Measurements from ENCODE around the gene CREB3L2. TPM values are rescaled to one million over a fixed set of nuclear protein-coding genes. Genes with fewer than 3 reads are reported as not detected.
"Not testable (repeated sequence)": the region's sequence is repeated elsewhere in the genome, so short reads cannot be mapped to it uniquely, and the experiment has no call there.

The CREB3L2 gene
- polyA plus RNA-seq (2012; ENCODE audit: missing spikeins) = 13.1 TPM

DNA sequence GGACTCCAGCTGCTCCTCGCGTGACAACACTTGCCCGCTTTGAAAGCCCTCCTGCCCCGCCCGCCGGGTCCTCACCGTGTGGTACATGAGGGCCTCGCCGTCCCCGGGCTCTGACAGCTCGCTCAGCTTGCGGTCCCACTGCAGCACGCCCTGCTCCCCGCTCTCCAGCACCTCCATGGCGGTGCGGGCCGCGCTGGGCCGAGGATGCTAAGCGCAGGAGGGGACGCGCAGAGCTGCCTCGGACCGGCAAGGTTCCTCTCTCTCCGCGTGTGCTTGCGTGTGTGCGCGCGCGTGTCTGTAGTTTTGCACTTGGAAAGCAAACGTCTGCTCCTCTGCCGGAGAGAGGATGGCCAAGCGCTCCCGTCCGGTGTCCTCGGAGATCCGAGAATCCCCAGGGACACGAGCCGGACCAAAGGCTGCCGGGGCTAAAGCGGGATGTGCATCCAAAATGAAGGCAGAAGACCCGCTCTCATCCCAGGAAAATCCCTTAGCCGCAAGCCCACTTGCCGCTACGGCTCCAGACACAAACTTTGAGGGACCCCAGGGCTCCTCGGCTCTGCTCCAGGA lies at the start of gene CREB3L2:
CREB3L2 (minus strand) TSS at position 558 of the 567 bp plus-strand sequence; CDS start at position 177, 381 bp downstream.
- no peak for DNase-seq (ENCODE audit: insufficient read length)
- no peak for FAIRE-seq
- TF ChIP-seq TAF1 (IDR thresholded peaks at IDR 0.05; ENCODE audit: borderline replicate concordance, low read depth, low read length) (0 out of 2 replicates have a peak, but pooled peaks have one; percentile 50), POLR2AphosphoS5 (IDR thresholded peaks at IDR 0.05; ENCODE audit: low read depth, low read length) (peak; percentile 67), POLR2A (IDR thresholded peaks at IDR 0.05; ENCODE audit: low read depth, low read length) (peak; percentile 57; the same call in 1 of the 2 replicates)

DNA sequence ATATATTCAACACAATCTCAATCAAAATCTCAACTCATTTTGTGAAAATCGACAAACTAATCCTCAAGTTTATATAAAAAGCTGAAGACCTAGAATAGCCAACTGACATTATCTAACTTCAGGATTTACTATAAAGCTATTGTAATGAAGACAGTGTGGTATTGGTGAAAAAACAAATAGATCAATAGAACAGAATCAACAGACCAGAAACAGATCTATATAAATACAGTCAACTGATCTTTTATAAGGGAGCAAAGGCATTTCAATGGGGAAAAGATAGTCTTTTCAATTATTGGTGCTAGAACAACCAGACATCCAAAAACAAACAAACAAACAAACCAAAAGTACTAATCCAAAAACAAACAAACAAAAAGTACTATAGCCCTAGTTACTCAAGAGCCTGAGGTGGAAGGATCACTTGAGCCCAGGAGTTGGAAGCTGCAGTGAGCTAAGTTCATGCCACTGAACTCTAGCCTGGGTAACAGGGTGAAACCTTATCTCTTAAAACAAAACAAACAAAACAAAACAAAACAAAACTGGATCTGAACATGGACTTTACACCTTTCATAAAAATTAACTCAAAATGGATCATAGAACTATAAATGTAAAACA lies 47.7 kb upstream of the CREB3L2 start:
- no peak for DNase-seq (ENCODE audit: insufficient read length)
- no peak for FAIRE-seq
- TF ChIP-seq POLR2A (IDR thresholded peaks at IDR 0.05; ENCODE audit: low read depth, low read length) (no peak), TAF1 (IDR thresholded peaks at IDR 0.05; ENCODE audit: borderline replicate concordance, low read depth, low read length) (no peak), POLR2AphosphoS5 (IDR thresholded peaks at IDR 0.05; ENCODE audit: low read depth, low read length) (no peak)

GRCh38 chr7:138047907-138048306 lies 46.0 kb upstream of the CREB3L2 start:
- TF ChIP-seq POLR2AphosphoS5 (IDR thresholded peaks at IDR 0.05; ENCODE audit: low read depth, low read length) (no peak), POLR2A (IDR thresholded peaks at IDR 0.05; ENCODE audit: low read depth, low read length) (no peak), TAF1 (IDR thresholded peaks at IDR 0.05; ENCODE audit: borderline replicate concordance, low read depth, low read length) (no peak)
- DNase-seq (ENCODE audit: insufficient read length) (no peak), FAIRE-seq (no peak)

DNA sequence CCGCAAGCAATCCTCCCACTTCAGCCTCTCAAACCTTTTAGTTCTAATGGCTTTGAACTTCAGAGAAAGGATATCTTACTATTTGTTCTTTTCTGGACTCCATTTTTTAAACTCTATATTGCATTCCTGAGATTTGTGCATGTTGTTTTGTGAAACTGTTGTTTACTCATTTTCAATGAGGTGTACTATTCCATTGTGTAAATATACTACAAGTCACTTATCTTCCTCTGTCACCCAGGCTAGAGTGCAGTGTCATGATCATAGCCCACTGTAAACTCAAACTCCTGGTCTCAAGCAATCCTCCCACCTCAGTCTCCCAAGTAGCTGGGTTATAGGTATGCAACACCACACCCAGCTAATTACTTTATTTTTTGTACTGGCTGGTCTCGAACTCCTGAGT lies 43.0 kb upstream of the CREB3L2 start:
- FAIRE-seq = no peak
- TF ChIP-seq TAF1 (IDR thresholded peaks at IDR 0.05; ENCODE audit: borderline replicate concordance, low read depth, low read length) (no peak), POLR2AphosphoS5 (IDR thresholded peaks at IDR 0.05; ENCODE audit: low read depth, low read length) (no peak), POLR2A (IDR thresholded peaks at IDR 0.05; ENCODE audit: low read depth, low read length) (no peak)
- DNase-seq (ENCODE audit: insufficient read length) = no peak

DNA sequence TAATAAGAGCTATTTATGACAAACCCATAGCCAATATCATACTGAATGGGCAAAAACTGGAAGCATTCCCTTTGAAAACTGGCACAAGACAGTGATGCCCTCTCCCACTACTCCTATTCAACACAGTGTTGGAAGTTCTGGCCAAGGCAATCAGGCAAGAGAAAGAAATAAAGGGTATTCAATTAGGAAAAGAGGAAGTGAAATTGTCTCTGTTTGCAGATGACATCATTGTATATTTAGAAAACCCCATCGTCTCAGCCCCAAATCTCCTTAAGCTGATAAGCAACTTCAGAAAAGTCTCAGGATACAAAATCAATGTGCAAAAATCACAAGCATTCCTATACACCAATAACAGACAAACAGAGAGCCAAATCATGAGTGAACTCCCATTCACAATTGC lies 38.2 kb upstream of the CREB3L2 start:
- DNase-seq (ENCODE audit: insufficient read length); FAIRE-seq: not testable (repeated sequence)

- no peak for DNase-seq (ENCODE audit: insufficient read length)
- no peak for TF ChIP-seq TAF1 (IDR thresholded peaks at IDR 0.05; ENCODE audit: borderline replicate concordance, low read depth, low read length)
- TF ChIP-seq POLR2AphosphoS5 (IDR thresholded peaks at IDR 0.05; ENCODE audit: low read depth, low read length) = no peak
- TF ChIP-seq POLR2A (IDR thresholded peaks at IDR 0.05; ENCODE audit: low read depth, low read length) = no peak
- FAIRE-seq = no peak
Observed at GRCh38 chr7:138036135-138036534, 34.2 kb upstream of the CREB3L2 start.

GRCh38 chr7:138033241-138033640 lies 31.4 kb upstream of the CREB3L2 start:
- DNase-seq (ENCODE audit: insufficient read length) (no peak), FAIRE-seq (peak; percentile 24)
- TF ChIP-seq TAF1 (IDR thresholded peaks at IDR 0.05; ENCODE audit: borderline replicate concordance, low read depth, low read length) = no peak

DNA sequence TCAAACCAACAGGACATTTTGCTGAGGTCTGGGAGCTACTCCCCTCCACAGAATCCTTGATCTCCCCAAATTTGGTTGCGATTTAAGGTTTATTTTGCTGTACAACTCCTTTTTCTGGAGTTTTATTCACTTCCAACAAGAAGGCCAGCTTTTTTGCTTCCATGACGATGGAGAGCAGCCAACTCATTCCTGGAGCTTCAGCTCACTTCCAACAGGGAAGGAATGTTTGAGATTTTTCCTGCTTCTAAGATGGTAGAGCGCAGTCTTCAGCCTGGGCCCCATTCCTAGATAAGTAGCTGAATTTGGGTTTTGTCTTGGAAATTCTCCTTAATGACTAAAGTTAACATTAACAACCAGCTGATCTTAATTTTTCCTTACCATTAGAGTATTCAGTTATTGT lies 30.9 kb upstream of the CREB3L2 start:
- DNase-seq (ENCODE audit: insufficient read length) (no peak), FAIRE-seq (no peak)
- TF ChIP-seq TAF1 (IDR thresholded peaks at IDR 0.05; ENCODE audit: borderline replicate concordance, low read depth, low read length) (no peak), POLR2A (IDR thresholded peaks at IDR 0.05; ENCODE audit: low read depth, low read length) (no peak), POLR2AphosphoS5 (IDR thresholded peaks at IDR 0.05; ENCODE audit: low read depth, low read length) (no peak)

DNA sequence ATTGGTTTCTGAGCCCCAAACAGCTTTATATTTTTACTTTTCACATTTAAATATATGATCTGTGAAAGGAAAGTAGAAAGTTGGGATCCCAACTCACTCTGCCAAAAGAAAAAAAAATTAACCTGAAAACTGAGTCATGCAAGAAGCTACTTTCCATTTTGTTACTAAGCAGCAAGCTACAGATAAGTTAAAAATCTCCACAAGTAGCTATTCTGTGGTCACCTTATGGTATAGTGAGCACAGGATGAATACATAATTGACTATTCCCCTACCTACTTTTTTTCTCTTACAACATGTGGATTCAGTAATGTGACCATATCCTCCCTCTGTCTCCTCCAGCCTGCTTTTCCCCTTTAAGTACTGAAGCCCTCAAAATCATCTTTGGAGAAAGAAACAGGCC lies 30.3 kb upstream of the CREB3L2 start:
- TF ChIP-seq TAF1 (IDR thresholded peaks at IDR 0.05; ENCODE audit: borderline replicate concordance, low read depth, low read length) = no peak
- TF ChIP-seq POLR2A (IDR thresholded peaks at IDR 0.05; ENCODE audit: low read depth, low read length) = no peak
- no peak for TF ChIP-seq POLR2AphosphoS5 (IDR thresholded peaks at IDR 0.05; ENCODE audit: low read depth, low read length)
- DNase-seq (ENCODE audit: insufficient read length) = no peak
- no peak for FAIRE-seq

DNA sequence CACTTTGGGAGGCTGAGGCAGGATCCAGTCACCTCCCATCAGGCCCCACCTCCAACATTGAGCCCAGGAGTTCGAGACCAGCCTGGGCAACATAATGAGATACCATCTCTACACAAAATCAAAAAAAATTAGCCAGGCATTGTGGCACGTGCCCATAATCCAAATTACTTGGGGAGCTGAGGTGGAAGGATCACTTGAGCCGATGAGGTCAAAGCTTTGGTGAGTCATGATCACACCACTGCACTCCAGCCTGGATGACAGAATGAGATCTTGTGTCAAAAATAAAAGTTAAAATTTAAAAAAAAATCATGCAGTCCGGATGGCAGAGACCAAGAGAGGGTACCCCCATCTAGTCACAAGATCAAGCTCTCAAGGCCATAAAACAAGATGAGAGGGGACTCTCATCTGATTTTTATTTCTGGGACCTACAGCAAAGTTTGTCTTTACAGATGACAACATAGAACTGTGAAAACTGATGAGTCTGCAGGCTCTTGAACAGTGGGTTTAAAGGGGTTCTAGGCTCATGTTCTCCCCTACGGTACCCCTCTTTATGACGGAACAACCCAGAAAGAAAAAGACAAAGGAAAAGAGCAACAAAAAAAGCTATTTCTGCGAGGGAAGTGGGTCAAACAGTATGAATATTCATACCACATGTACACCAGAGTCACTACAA lies 28.9 kb upstream of the CREB3L2 start:
- TF ChIP-seq POLR2A (IDR thresholded peaks at IDR 0.05; ENCODE audit: low read depth, low read length) (no peak), POLR2AphosphoS5 (IDR thresholded peaks at IDR 0.05; ENCODE audit: low read depth, low read length) (no peak), TAF1 (IDR thresholded peaks at IDR 0.05; ENCODE audit: borderline replicate concordance, low read depth, low read length) (no peak)
- DNase-seq (ENCODE audit: insufficient read length) (no peak), FAIRE-seq (no peak)

GRCh38 chr7:138029941-138030340 lies 28.1 kb upstream of the CREB3L2 start:
- no peak for DNase-seq (ENCODE audit: insufficient read length)
- TF ChIP-seq POLR2AphosphoS5 (IDR thresholded peaks at IDR 0.05; ENCODE audit: low read depth, low read length) (no peak), POLR2A (IDR thresholded peaks at IDR 0.05; ENCODE audit: low read depth, low read length) (no peak)
- FAIRE-seq = no peak

DNA sequence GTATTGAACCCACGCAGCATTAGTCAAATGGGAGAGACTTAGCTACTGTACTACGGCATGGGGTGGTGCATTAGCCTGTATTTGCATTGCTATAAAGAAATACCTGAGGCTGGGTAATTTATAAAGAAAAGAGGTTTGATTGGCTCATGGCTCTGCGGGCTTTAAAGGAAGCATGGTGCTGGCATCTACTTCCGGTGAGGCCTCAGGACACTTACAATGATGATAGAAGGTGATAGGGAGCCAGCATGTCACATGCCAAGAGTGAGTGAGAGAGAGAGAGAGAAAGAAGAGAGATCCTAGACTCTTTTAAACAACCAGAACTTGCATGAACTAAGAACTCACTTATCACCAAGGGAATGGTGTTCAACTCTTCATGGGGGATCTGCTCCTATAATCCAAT lies 27.2 kb upstream of the CREB3L2 start:
- FAIRE-seq (no peak), DNase-seq (ENCODE audit: insufficient read length) (no peak)
- TF ChIP-seq TAF1 (IDR thresholded peaks at IDR 0.05; ENCODE audit: borderline replicate concordance, low read depth, low read length) (no peak), POLR2A (IDR thresholded peaks at IDR 0.05; ENCODE audit: low read depth, low read length) (no peak), POLR2AphosphoS5 (IDR thresholded peaks at IDR 0.05; ENCODE audit: low read depth, low read length) (no peak)

All from GM12892 (cell line).